HG03575 (cell line): ENCODE measurements around the gene LRRC61.

Experiments used
- ATAC-seq: cut with Tn5 transposase; IDR thresholded peaks from one replicate; pipeline ENCODE4 v1.9.1; 2021; ENCODE audit not compliant: unreplicated experiment, insufficient number of reproducible peaks, low FRiP score; ENCODE audit errors: extremely low read depth

The LRRC61 gene

DNA sequence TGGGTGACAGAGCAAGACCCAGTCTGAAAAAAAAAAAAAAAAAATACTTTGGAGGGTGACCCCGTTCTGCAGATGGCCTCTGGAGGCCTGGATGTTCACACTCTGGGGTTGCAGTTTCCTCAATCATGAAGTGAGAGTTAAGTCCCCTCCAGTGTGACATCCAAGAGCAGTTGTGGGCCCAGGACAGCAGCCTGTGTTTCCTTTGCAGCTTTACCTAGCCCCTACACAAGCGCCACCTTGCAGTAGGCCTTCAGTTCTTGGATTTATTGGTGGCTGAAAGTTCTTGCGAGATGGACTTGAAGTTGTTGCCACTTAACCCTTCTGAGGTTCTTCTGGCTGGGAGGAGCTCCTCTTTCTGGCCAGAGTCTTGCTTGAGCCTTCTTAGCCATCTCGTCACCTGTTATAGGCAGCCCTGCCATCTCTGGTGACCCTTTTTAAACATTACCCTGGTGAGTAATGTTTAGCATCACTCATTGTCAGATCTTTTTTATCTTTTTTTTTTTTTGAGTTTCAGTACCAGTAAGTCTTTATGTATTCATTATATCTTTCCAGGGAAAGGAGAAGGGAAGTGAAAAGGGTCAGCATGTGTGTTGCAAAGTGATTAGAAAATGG lies 3.6 kb downstream of the LRRC61 start:
- ATAC-seq: no peak

GRCh38 chr7:150327308-150327707 lies 4.2 kb downstream of the LRRC61 start:
- no peak for ATAC-seq

- ATAC-seq: no peak
Measured at GRCh38 chr7:150329331-150330120, 6.4 kb downstream of the LRRC61 start.

DNA sequence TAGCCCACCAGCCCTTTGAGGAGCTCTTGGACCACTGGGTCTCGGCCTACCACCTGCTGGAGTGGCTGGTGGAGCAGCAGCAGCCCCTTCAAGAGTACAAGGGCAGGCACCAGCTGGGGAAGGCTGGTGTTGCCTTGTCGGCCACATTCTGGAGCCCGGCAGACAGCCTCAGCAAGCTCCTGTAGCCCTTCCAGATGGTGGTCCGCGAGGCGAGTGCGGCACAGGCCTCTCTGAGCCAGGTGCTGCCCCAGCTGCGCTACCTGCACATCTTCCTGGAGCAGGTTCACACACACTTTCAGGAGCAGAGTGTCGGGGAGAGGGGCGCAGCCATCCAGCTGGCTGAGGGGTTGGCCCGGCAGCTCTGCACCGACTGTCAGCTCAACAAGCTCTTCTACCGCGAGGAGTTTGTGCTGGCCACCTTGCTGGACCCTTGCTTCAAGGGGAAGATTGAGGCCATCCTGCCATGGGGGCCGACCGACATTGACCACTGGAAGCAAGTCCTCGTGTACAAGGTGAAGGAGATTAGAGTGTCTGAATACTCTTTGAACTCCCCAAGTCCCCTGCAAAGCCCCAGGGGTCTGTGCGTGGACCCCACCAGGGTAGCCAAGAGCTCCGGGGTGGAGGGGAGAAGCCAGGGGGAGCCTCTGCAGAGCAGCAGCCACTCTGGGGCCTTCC lies 7.2 kb downstream of the LRRC61 start:
- no peak for ATAC-seq

DNA sequence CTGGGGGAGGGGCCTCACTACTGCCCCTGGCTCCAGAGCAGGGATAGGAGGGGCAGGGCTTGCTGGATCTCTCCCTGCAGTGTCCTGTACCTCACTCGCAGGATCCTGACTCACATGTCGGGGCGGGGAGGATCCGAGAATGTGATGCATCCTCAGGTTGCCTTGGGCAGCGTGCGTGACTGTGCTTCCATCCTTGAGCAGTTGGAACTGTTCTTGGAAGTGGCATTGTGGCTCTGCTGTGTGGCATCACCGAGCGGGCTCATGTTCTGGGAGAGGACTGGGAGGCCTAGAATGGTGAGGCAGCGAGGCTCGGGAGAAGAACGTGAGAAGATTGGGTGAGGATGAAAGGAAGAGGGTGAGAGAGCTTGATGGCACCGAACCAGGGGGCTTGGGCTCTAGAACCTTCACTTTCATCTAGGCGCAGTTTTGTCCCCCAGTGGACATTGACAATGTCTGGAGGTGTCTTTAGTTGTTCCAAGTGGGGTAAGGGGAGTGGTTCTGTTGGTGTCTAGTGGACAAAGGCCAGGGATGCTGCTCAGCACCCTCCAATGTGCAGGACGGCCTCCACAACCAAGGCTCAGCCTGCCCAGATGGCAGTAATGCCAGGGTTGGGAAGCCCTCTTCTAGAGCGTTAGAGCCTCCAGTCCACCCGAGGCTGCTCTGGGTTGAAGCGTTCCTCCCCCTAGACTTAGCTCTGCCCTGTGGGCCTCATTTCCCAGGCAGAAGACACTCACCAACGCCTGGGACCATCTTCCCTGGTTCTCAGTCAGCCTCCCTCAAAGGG lies 9.9 kb downstream of the LRRC61 start:
- ATAC-seq: no peak

GRCh38 chr7:150333659-150334058 lies 10.5 kb downstream of the LRRC61 start:
- no peak for ATAC-seq

DNA sequence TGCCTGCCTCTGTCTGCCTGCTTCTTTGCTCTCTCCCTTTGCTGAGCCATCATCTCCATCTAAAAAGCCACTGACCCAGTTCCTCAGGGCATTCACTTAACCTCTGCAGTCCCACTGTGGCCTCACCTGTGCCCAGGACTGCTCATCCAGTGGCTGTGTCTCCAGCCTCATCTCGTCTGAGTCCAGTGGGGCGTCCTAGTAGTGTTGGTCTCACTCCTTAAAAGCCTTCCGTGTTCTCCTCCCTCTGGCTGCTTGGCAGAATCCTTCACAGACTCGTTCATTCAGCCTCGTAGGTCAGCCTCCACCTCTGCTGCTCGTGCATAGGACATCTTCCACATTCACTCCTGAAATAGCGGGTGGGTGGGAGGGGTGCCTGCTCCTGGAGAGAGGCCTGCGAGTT lies 11.0 kb downstream of the LRRC61 start:
- ATAC-seq: no peak

DNA sequence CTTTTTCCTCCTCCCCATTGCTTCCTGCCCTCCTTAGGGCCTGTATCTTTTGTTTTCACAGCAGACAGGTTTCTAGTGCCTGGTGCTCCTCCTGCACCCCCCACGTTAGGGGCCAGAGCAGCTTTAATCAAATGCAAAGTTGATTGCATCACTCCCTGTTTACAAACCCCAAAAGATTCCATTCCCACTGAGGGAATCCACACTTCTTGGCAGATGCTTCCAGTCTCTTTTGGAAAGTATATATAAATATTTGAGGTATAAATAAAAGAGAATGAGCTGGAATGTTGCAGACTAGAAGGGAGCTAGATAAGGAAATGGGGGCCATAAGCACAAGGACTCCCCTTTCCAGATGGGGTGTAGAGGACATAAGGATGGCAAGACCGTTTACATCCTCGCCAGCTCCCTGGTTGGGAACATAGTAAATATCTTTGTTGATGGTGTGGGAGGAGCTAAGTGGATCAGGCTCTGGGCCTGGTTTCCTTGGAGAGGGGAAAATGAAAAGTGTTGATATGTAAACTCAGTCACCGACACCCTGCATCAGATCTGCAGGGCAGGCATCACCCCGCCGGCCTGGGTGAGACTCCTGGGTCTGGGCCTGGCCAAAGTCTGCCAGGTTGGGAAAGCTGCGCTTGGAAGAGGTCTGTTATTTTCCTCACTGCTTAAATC lies 12.1 kb downstream of the LRRC61 start:
- ATAC-seq: no peak

DNA sequence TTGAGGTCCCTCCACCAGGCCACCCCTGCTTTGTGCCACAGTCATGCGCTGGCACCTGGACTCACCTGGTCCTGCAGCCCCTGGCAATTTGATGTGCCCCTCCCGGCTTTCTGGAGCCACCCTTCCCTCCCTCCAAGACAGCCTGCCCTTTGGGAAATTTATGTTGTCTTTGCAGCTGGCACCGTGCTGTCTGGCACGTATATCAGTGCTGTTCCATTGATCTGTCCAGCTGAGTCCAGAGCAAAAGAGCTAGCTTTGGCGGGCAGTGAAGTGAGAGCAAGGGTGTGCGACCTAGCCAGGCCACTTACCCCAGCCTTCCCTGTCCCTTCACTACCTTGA lies 12.6 kb downstream of the LRRC61 start:
- ATAC-seq: no peak

GRCh38 chr7:150336746-150337145 lies 13.6 kb downstream of the LRRC61 start:
- ATAC-seq: no peak

- no peak for ATAC-seq
Measured at GRCh38 chr7:150337179-150337578, 14.0 kb downstream of the LRRC61 start.

DNA sequence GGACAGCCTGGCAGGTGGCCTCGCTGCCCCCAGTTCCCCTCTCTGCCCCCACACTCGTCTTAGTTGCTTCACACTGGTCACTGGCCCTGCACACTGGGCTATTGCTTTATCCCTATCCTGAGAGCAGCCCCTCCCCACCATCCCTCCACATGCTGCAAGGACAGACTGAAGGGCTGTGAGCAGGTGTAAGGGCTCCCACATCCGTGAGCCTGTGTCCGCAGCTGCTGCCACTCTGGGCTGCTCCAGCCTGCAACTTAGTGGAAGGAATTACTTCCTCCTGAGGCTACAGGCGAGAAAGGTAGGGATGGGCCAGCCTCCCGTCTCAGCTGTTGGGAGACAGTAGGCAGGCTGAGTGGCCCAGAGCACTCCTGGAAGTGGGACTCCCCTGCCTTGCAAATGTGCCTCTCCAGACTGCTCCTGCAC lies 14.5 kb downstream of the LRRC61 start:
- ATAC-seq: no peak

GRCh38 chr7:150338166-150338829 lies 15.1 kb downstream of the LRRC61 start:
- no peak for ATAC-seq

- ATAC-seq: no peak
Measured at GRCh38 chr7:150339409-150339809, 16.3 kb downstream of the LRRC61 start.

GRCh38 chr7:150340024-150340749 lies 17.0 kb downstream of the LRRC61 start:
- ATAC-seq: no peak

GRCh38 chr7:150340875-150341262 lies 17.7 kb downstream of the LRRC61 start:
- no peak for ATAC-seq

GRCh38 chr7:150341263-150342120 lies 18.3 kb downstream of the LRRC61 start, which contains the start of gene RARRES2:
RARRES2 (minus strand) TSS chr7:150341629; CDS start chr7:150340609, 1,020 bp downstream.
- ATAC-seq: no peak
